ENCODE measurements around the gene PI4KB. TPM values are rescaled to one million over a fixed set of nuclear protein-coding genes. Genes with fewer than 3 reads are reported as not detected.

PI4KB gene
- total and polyA plus RNA-seq, 2 of the 13 experiments (the other 11 are each of a cell fraction or from before 2014, with no cell fraction given), result 19.5 to 29.3 TPM

DNA sequence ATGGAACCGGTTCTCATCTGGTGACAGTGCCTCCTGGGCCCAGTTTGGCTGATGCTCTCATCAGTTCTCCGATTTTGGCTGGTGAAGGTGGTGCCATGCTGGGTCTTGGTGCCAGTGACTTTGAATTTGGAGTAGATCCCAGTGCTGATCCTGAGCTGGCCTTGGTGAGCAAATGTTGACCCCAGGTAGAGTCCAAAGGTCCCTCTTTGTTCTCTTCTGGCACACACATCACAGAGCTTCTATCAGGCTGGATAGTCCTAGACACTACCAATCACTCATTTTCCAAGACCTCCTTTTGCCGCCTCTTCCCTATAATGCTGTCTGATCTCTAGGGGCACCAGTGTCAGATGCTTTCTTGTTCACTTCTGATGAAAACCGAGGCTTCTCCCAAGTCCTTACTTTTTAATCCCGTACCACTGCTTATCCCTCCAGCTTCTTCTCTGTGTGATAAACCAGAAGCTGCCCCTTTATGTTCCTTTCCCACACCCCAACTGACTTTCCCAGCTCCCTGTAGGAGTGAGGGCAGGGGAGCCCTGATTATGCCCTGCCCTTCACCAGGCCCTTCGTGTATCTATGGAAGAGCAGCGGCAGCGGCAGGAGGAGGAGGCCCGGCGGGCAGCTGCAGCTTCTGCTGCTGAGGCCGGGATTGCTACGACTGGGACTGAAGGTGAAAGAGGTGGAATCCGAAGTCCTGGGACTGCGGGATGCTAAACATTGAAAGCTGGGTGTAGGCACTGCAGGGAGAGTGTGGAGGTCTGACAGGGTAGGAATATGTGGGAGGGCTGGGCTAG lies 61.6 kb downstream of the PI4KB start (continued):
- TF ChIP-seq, protein P1, sequence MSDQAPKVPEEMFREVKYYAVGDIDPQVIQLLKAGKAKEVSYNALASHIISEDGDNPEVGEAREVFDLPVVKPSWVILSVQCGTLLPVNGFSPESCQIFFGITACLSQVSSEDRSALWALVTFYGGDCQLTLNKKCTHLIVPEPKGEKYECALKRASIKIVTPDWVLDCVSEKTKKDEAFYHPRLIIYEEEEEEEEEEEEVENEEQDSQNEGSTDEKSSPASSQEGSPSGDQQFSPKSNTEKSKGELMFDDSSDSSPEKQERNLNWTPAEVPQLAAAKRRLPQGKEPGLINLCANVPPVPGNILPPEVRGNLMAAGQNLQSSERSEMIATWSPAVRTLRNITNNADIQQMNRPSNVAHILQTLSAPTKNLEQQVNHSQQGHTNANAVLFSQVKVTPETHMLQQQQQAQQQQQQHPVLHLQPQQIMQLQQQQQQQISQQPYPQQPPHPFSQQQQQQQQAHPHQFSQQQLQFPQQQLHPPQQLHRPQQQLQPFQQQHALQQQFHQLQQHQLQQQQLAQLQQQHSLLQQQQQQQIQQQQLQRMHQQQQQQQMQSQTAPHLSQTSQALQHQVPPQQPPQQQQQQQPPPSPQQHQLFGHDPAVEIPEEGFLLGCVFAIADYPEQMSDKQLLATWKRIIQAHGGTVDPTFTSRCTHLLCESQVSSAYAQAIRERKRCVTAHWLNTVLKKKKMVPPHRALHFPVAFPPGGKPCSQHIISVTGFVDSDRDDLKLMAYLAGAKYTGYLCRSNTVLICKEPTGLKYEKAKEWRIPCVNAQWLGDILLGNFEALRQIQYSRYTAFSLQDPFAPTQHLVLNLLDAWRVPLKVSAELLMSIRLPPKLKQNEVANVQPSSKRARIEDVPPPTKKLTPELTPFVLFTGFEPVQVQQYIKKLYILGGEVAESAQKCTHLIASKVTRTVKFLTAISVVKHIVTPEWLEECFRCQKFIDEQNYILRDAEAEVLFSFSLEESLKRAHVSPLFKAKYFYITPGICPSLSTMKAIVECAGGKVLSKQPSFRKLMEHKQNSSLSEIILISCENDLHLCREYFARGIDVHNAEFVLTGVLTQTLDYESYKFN (CRISPR knock-in tag; conservative IDR thresholded peaks at IDR 0.05), result peak; percentile 81
- TF ChIP-seq MEIS2 (CRISPR knock-in tag; IDR thresholded peaks at IDR 0.05), result 0 out of 2 replicates have a peak, but pooled peaks have one; percentile 41
- TF ChIP-seq HMGA1 (CRISPR knock-in tag; conservative IDR thresholded peaks at IDR 0.05), result no peak
- TF ChIP-seq POLR2AphosphoS5 (IDR thresholded peaks at IDR 0.05; ENCODE audit: low read depth, low read length), result no peak
- TF ChIP-seq NR2F1 (CRISPR knock-in tag; IDR thresholded peaks at IDR 0.05), result peak; percentile 21 to 40; a peak in 1 of 4 replicates
- no peak for TF ChIP-seq NFYB (CRISPR knock-in tag; IDR thresholded peaks at IDR 0.05)
- no peak for TF ChIP-seq ZNF598 (CRISPR knock-in tag; IDR thresholded peaks at IDR 0.05; ENCODE audit: borderline replicate concordance)
- no peak for TF ChIP-seq JUNB (CRISPR knock-in tag; IDR thresholded peaks at IDR 0.05; ENCODE audit: borderline replicate concordance)
- TF ChIP-seq ZSCAN9 (CRISPR knock-in tag; IDR thresholded peaks at IDR 0.05; ENCODE audit: borderline replicate concordance), result no peak
- no peak for TF ChIP-seq GABPB1 (CRISPR knock-in tag; IDR thresholded peaks at IDR 0.05)
- no peak for TF ChIP-seq POLR2G (IDR thresholded peaks at IDR 0.05; ENCODE audit: low read depth, low read length)
- TF ChIP-seq ZKSCAN8 (CRISPR knock-in tag; IDR thresholded peaks at IDR 0.05; ENCODE audit: borderline replicate concordance), result no peak
- no peak for TF ChIP-seq ZNF557 (CRISPR knock-in tag; IDR thresholded peaks at IDR 0.05)
- no peak for TF ChIP-seq SATB2 (CRISPR knock-in tag; IDR thresholded peaks at IDR 0.05)
- TF ChIP-seq, protein P2, sequence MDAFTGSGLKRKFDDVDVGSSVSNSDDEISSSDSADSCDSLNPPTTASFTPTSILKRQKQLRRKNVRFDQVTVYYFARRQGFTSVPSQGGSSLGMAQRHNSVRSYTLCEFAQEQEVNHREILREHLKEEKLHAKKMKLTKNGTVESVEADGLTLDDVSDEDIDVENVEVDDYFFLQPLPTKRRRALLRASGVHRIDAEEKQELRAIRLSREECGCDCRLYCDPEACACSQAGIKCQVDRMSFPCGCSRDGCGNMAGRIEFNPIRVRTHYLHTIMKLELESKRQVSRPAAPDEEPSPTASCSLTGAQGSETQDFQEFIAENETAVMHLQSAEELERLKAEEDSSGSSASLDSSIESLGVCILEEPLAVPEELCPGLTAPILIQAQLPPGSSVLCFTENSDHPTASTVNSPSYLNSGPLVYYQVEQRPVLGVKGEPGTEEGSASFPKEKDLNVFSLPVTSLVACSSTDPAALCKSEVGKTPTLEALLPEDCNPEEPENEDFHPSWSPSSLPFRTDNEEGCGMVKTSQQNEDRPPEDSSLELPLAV (CRISPR knock-in tag; conservative IDR thresholded peaks at IDR 0.05; ENCODE audit: low read depth), result no peak
- TF ChIP-seq ZFP36L1 (CRISPR knock-in tag; IDR thresholded peaks at IDR 0.05), result 0 out of 2 replicates have a peak, but pooled peaks have one; percentile 25
- TF ChIP-seq JUN (CRISPR knock-in tag; IDR thresholded peaks at IDR 0.05), result 0 out of 2 replicates have a peak, but pooled peaks have one; percentile 19
- TF ChIP-seq, protein P3, sequence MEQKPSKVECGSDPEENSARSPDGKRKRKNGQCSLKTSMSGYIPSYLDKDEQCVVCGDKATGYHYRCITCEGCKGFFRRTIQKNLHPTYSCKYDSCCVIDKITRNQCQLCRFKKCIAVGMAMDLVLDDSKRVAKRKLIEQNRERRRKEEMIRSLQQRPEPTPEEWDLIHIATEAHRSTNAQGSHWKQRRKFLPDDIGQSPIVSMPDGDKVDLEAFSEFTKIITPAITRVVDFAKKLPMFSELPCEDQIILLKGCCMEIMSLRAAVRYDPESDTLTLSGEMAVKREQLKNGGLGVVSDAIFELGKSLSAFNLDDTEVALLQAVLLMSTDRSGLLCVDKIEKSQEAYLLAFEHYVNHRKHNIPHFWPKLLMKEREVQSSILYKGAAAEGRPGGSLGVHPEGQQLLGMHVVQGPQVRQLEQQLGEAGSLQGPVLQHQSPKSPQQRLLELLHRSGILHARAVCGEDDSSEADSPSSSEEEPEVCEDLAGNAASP (CRISPR knock-in tag; IDR thresholded peaks at IDR 0.05; ENCODE audit: borderline replicate concordance), result peak; percentile 37; the same call in 1 of the 2 replicates
- TF ChIP-seq NR2C2 (CRISPR knock-in tag; IDR thresholded peaks at IDR 0.05; ENCODE audit: borderline replicate concordance), result peak; percentile 75
- no peak for TF ChIP-seq MATR3 (CRISPR knock-in tag; IDR thresholded peaks at IDR 0.05)
- TF ChIP-seq CCDC6 (CRISPR knock-in tag; IDR thresholded peaks at IDR 0.05), result no peak
- TF ChIP-seq TARDBP (CRISPR knock-in tag; IDR thresholded peaks at IDR 0.05), result peak; percentile 39; the same call in 1 of the 2 replicates
- no peak for TF ChIP-seq GABPA (IDR thresholded peaks at IDR 0.05; ENCODE audit: low read depth, low read length)
- 0 out of 2 replicates have a peak, but pooled peaks have one; percentile 33 for TF ChIP-seq GABPA (CRISPR knock-in tag; IDR thresholded peaks at IDR 0.05; ENCODE audit: low read depth)
- no peak for TF ChIP-seq NR2F6 (IDR thresholded peaks at IDR 0.05)
- TF ChIP-seq NR2F6 (CRISPR knock-in tag; IDR thresholded peaks at IDR 0.05), result peak; percentile 72

All from HepG2 (cell line).